IMR-90 (cell line): ENCODE results near the gene PDE11A. TPM values are rescaled to one million over a fixed set of nuclear protein-coding genes. Genes with fewer than 3 reads are reported as not detected.

Experiments used
- ATAC-seq: fragments of 200-7000 bp; cut with Tn5 transposase; 2 replicates; pipeline ENCODE4 v1.9.1; 2020; ENCODE audit warnings: low read depth, mild to moderate bottlenecking, moderate library complexity
- BruUV-seq: library from RNA; stranded (reverse); fragments of 400-500 nt; replicated peaks from 2 replicates; lab custom pipeline; 2021; lab: Mats Ljungman, UMichigan
- CTCF ChIA-PET: fragments of 300-600 bp; formaldehyde crosslinking; extraction: SDS; loops from one replicate; lab custom pipeline; 2021; ENCODE audit warnings: antibody characterized with exemption; lab: Yijun Ruan, JAX
- POLR2A ChIA-PET: fragments of 300-600 bp; sonication (Branson Sonifier 250); formaldehyde crosslinking; loops from one replicate; lab custom pipeline; 2022; ENCODE audit warnings: antibody characterized with exemption; ENCODE audit not compliant: unreplicated experiment; lab: Charles Lee
- DNase-seq: peaks from one replicate; pipeline ENCODE4 v3.0.0; 2013
- H2AFZ ChIP-seq: replicated peaks from 2 replicates; pipeline ENCODE3; 2013; ENCODE audit warnings: low read length, mild to moderate bottlenecking; ENCODE audit not compliant: poor library complexity
- H2AK5ac ChIP-seq: 2 replicates; pipeline ENCODE4 v1.6.1; 2013; ENCODE audit warnings: low read depth, low read length, inconsistent platforms
- H2AK9ac ChIP-seq: replicated peaks from 2 replicates; pipeline ENCODE3; 2013; ENCODE audit warnings: mild to moderate bottlenecking, low read depth, low read length, moderate library complexity; ENCODE audit not compliant: poor library complexity
- H2BK120ac ChIP-seq: 2 replicates; pipeline ENCODE4 v1.6.1; 2013; ENCODE audit warnings: low read depth, low read length, inconsistent platforms
- H2BK15ac ChIP-seq: 3 replicates; pipeline ENCODE4 v1.6.1; 2013; ENCODE audit warnings: low read depth, low read length, inconsistent platforms
- H2BK20ac ChIP-seq: 2 replicates; pipeline ENCODE4 v1.6.1; 2013; ENCODE audit warnings: low read depth, mild to moderate bottlenecking, inconsistent platforms, low read length, moderate library complexity
- H2BK5ac ChIP-seq: 2 replicates; pipeline ENCODE4 v1.6.1; 2013; ENCODE audit warnings: mild to moderate bottlenecking, low read depth, low read length, inconsistent platforms; ENCODE audit not compliant: poor library complexity, severe bottlenecking
- H3K14ac ChIP-seq: replicated peaks from 2 replicates; pipeline ENCODE4 v1.6.1; 2013; ENCODE audit warnings: low read depth, low read length, inconsistent platforms
- H3K18ac ChIP-seq: 2 replicates; pipeline ENCODE4 v1.6.1; 2013; ENCODE audit warnings: low read depth, low read length, control low read depth
- H3K23ac ChIP-seq: 2 replicates; pipeline ENCODE4 v1.6.1; 2013; ENCODE audit warnings: low read depth, low read length, inconsistent platforms
- H3K27ac ChIP-seq: 2 replicates; pipeline ENCODE4 v1.5.1; 2013; ENCODE audit warnings: mild to moderate bottlenecking, control low read depth, low read length; ENCODE audit not compliant: insufficient read depth
- H3K27me3 ChIP-seq: 2 replicates; pipeline ENCODE4 v1.6.1; 2013; ENCODE audit warnings: low read length; ENCODE audit not compliant: control insufficient read depth, insufficient read depth
- H3K36me3 ChIP-seq: 2 replicates; pipeline ENCODE4 v1.6.1; 2013; ENCODE audit warnings: low read length, mixed read lengths; ENCODE audit not compliant: control insufficient read depth, insufficient read depth
- H3K4ac ChIP-seq: 2 replicates; pipeline ENCODE4 v1.6.1; 2013; ENCODE audit warnings: low read depth, low read length, inconsistent platforms
- H3K4me1 ChIP-seq: 2 replicates; pipeline ENCODE4 v1.6.1; 2013; ENCODE audit warnings: low read length, mixed read lengths; ENCODE audit not compliant: control insufficient read depth, insufficient read depth
- H3K4me2 ChIP-seq: 2 replicates; pipeline ENCODE4 v1.6.1; 2013; ENCODE audit warnings: low read depth, mild to moderate bottlenecking, control low read depth, low read length, moderate library complexity
- H3K4me3 ChIP-seq: 2 replicates; pipeline ENCODE4 v1.5.1; 2013; ENCODE audit warnings: low read depth, mild to moderate bottlenecking, control low read depth, low read length, moderate library complexity; ENCODE audit not compliant: insufficient read depth
- H3K56ac ChIP-seq: 2 replicates; pipeline ENCODE4 v1.6.1; 2013; ENCODE audit warnings: low read length, inconsistent platforms; ENCODE audit not compliant: insufficient read depth; ENCODE audit errors: extremely low read depth
- H3K79me1 ChIP-seq, 2 experiments: 2 replicates each; pipeline ENCODE4 v1.6.1; 2013; ENCODE audit warnings: low read length in 2 of 2, inconsistent platforms in 1 of 2, low read depth in 1 of 2
- H3K9ac ChIP-seq: 2 replicates; pipeline ENCODE4 v1.6.1; 2013; ENCODE audit warnings: low read depth, low read length, control low read depth
- H3K9me1 ChIP-seq: 2 replicates; pipeline ENCODE4 v1.6.1; 2013; ENCODE audit warnings: low read length, inconsistent platforms; ENCODE audit not compliant: insufficient read depth
- H3K9me3 ChIP-seq: 2 replicates; pipeline ENCODE4 v1.6.1; 2013; ENCODE audit warnings: low read length; ENCODE audit not compliant: control insufficient read depth, insufficient read depth
- H4K20me1 ChIP-seq: 2 replicates; pipeline ENCODE4 v1.6.1; 2013; ENCODE audit warnings: low read length, inconsistent platforms; ENCODE audit not compliant: insufficient read depth
- H4K5ac ChIP-seq: 2 replicates; pipeline ENCODE4 v1.6.1; 2013; ENCODE audit warnings: mild to moderate bottlenecking, low read depth, low read length, control low read depth
- H4K8ac ChIP-seq, 2 experiments: 2 replicates each; pipeline ENCODE4 v1.6.1; 2013; ENCODE audit warnings: low read depth in 2 of 2, low read length in 2 of 2, control low read depth in 1 of 2, inconsistent platforms in 1 of 2
- H4K91ac ChIP-seq: 2 replicates; pipeline ENCODE4 v1.6.1; 2013; ENCODE audit warnings: low read depth, low read length, inconsistent platforms; ENCODE audit not compliant: insufficient read depth
- BHLHE40 ChIP-seq: fragments of 150-350 bp; IDR thresholded peaks from 2 replicates; pipeline ENCODE4 v1.6.1; 2016; ENCODE audit warnings: mild to moderate bottlenecking, low read depth, low read length
- CEBPB ChIP-seq: IDR thresholded peaks from 2 replicates; pipeline ENCODE4 v1.6.1; 2012; ENCODE audit warnings: low read depth, low read length, improper control_type of control experiment
- CHD1 ChIP-seq: IDR thresholded peaks from 2 replicates; pipeline ENCODE4 v1.6.1; 2012; ENCODE audit warnings: low read depth, low read length, improper control_type of control experiment
- CTCF ChIP-seq: conservative IDR thresholded peaks from 2 replicates; pipeline ENCODE4 v1.5.1; 2012; ENCODE audit warnings: mild to moderate bottlenecking, low read depth, low read length, improper control_type of control experiment
- ELK1 ChIP-seq: fragments of 150-350 bp; IDR thresholded peaks from 2 replicates; pipeline ENCODE4 v1.6.1; 2016; ENCODE audit warnings: low read depth, mild to moderate bottlenecking, low read length, moderate library complexity, borderline replicate concordance
- FOS ChIP-seq: fragments of 150-350 bp; IDR thresholded peaks from 2 replicates; pipeline ENCODE4 v1.6.1; 2016; ENCODE audit warnings: low read depth, low read length
- MAFK ChIP-seq: IDR thresholded peaks from 2 replicates; pipeline ENCODE4 v1.6.1; 2012; ENCODE audit warnings: low read depth, low read length, improper control_type of control experiment
- MAZ ChIP-seq: IDR thresholded peaks from 2 replicates; pipeline ENCODE4 v1.6.1; 2012; ENCODE audit warnings: low read depth, mild to moderate bottlenecking, low read length, improper control_type of control experiment, moderate library complexity, borderline replicate concordance
- MXI1 ChIP-seq: IDR thresholded peaks from 2 replicates; pipeline ENCODE4 v1.6.1; 2012; ENCODE audit warnings: low read depth, mild to moderate bottlenecking, low read length, moderate library complexity, borderline replicate concordance
- POLR2A ChIP-seq: IDR thresholded peaks from 2 replicates; pipeline ENCODE4 v1.6.1; 2012; ENCODE audit warnings: mild to moderate bottlenecking, low read depth, low read length
- RAD21 ChIP-seq: IDR thresholded peaks from 2 replicates; pipeline ENCODE4 v1.6.1; 2012; ENCODE audit warnings: low read length, improper control_type of control experiment
- RCOR1 ChIP-seq: IDR thresholded peaks from 2 replicates; pipeline ENCODE4 v1.6.1; 2012; ENCODE audit warnings: mild to moderate bottlenecking, low read length, improper control_type of control experiment; ENCODE audit not compliant: insufficient replicate concordance
- RFX5 ChIP-seq: IDR thresholded peaks from 2 replicates; pipeline ENCODE4 v1.8.0; 2012; ENCODE audit warnings: low read depth, mild to moderate bottlenecking, low read length, moderate library complexity
- SMC3 ChIP-seq: fragments of 150-350 bp; IDR thresholded peaks from 2 replicates; pipeline ENCODE4 v1.6.1; 2016; ENCODE audit warnings: low read depth, mild to moderate bottlenecking, antibody characterized with exemption, low read length, moderate library complexity
- USF2 ChIP-seq: fragments of 150-350 bp; IDR thresholded peaks from 2 replicates; pipeline ENCODE4 v1.6.1; 2017; ENCODE audit warnings: mild to moderate bottlenecking, antibody characterized with exemption, low read length, low read depth
- WGBS, 2 experiments: methylation state at CpG; one replicate each; pipeline versions ENCODE4 v1.1.5 to v1.1.7; 2013; ENCODE audit warnings: missing lambda C conversion rate in 2 of 2; ENCODE audit not compliant: insufficient read length in 1 of 2; ENCODE audit errors: extremely low coverage in 2 of 2; 5-methylcytosine and 5-hydroxymethylcytosine counted together
- dilution Hi-C: fragments of 300-500 bp; cut with HindIII; formaldehyde crosslinking; loops from one replicate; pipeline ENCODE4 v1.14.3; 2018; ENCODE audit warnings: low sequenced_read_pairs; ENCODE audit not compliant: unreplicated experiment
- in situ Hi-C: fragments of 300-500 bp; cut with MboI; formaldehyde crosslinking; loops from 3 replicates; pipeline ENCODE4 v1.14.3; 2019; ENCODE audit warnings: low sequenced_read_pairs, inconsistent platforms, mixed read lengths
- intact Hi-C: fragments of 100-400 bp; cut with micrococcal nuclease; formaldehyde crosslinking; loops from 2 replicates; pipeline ENCODE4 v1.10.0; 2022
- polyA plus RNA-seq, 3 experiments: library from polyadenylated mRNA; depleted of rRNA; stranded (reverse); fragments of >200 nt; gene quantifications; 2 replicates each; pipeline ENCODE4 v1.2.3, GENCODE V29; 2012; ENCODE audit warnings: low replicate concordance in 1 of 3
- total RNA-seq: library from RNA; depleted of rRNA; stranded (reverse); fragments of >200 nt; gene quantifications from 2 replicates; pipeline ENCODE4 v1.2.3, GENCODE V29; 2012

Gene PDE11A
- total and polyA plus RNA-seq, 2 of the 4 experiments (the other 2 are of a cell fraction) = 0.21 to 0.72 TPM

GRCh38 chr2:177711483-177712265 lies 360.9 kb downstream of the PDE11A start:
- no peaks in the 10 kb centered on the region for H3K9me3 ChIP-seq
- H2BK15ac ChIP-seq = no peak overlapping the region
- dilution Hi-C loops = no loop called here
- no peak overlapping the region for H2AK5ac ChIP-seq
- H2BK120ac ChIP-seq = no peak overlapping the region
- no peak overlapping the region for H3K4ac ChIP-seq
- ChIA-PET POLR2A (no interaction called here), CTCF (interaction anchor here (0.6 kb wide), 1 partner anchor 79 kb away, joined by 3 read pairs; no protein-coding TSS in a partner anchor)
- whole genome bisulfite sequencing, 2 experiments = no CpG with 5 or more reads among the region's 9 CpGs
- ATAC-seq (no peak), DNase-seq (no peak)
- H4K5ac ChIP-seq = no peak overlapping the region
- no TSS peak for BruUV-seq
- H4K20me1 ChIP-seq = no peaks in the 10 kb centered on the region
- no peak overlapping the region for H2AK9ac ChIP-seq
- no peak overlapping the region for H4K91ac ChIP-seq
- H3K36me3 ChIP-seq = no peaks in the 10 kb centered on the region
- H3K23ac ChIP-seq = no peak overlapping the region
- H3K14ac ChIP-seq = no peak overlapping the region
- H3K4me3 ChIP-seq = no peak overlapping the region
- no peak overlapping the region for H3K4me2 ChIP-seq
- H2BK5ac ChIP-seq = no peak overlapping the region
- no peak overlapping the region for H3K18ac ChIP-seq
- no peak overlapping the region for H3K9ac ChIP-seq
- H3K27ac ChIP-seq = no peak overlapping the region
- in situ Hi-C loops = no loop called here
- intact Hi-C loops = no loop called here
- no peak overlapping the region for H3K56ac ChIP-seq
- H3K79me1 ChIP-seq = no peaks in the 10 kb centered on the region
- no peak overlapping the region for H2AFZ ChIP-seq
- H3K4me1 ChIP-seq = no peaks in the 10 kb centered on the region
- H4K8ac ChIP-seq = no peak overlapping the region
- no peaks in the 10 kb centered on the region for H3K9me1 ChIP-seq
- no peaks in the 10 kb centered on the region; the same call in 1 of the 2 replicates for H3K27me3 ChIP-seq
- no peak overlapping the region for H2BK20ac ChIP-seq
- TF ChIP-seq CTCF (no peak), MAZ (no peak), RCOR1 (no peak), SMC3 (no peak), MAFK (no peak), RFX5 (no peak), MXI1 (no peak), USF2 (no peak), CHD1 (no peak), BHLHE40 (no peak), FOS (no peak), ELK1 (no peak), POLR2A (no peak), CEBPB (no peak), RAD21 (no peak)
